Activated CD8-positive, alpha-beta memory T cell treated with anti-CD3 and anti-CD28 coated beads, Interleukin-2, amount 50 U/mL, for 4 hours (primary cell): Measurements from ENCODE around the gene ABI3BP.

Experiments used
- DNase-seq: peaks from one replicate; pipeline ENCODE4 v3.0.0-alpha.2; 2020

Gene ABI3BP

DNA sequence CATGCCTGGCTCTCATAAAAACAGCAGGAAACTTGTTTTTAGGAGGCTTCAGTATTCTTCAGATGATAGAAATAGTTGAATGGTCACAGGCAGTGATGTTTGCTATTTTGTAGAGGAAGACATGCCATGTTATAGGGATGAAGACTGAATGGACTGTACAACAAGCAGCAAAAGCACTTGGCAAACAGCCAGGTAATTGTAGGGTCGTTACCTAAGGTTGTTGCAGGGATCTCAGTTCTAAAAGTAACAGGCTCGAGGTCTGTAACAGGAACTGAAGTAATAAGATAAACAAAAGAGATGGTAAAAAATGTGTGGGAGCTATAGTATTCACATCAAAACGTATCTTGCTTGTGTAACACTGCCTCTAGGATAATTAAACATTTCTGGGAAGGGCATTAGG lies 167.6 kb downstream of the ABI3BP start:
- DNase-seq: no peak

DNA sequence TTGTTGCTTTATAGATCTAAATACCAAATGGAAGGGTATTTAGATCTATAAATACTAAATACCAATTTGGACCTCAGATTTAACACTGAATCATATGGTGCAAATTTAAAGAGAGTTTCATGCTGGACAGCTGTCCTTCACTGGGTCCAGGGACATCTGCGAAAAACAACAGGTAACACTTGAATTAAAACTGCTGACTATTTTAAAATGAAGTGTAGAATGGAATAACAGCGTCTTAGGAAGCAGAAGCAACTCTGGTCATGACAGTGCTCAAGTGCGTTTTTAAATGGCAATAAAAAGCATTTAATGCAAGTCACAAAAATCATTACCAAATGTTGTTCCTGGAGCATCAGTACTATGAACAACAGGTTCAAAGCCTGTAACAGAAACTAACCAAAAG lies 177.6 kb downstream of the ABI3BP start:
- DNase-seq: no peak

DNA sequence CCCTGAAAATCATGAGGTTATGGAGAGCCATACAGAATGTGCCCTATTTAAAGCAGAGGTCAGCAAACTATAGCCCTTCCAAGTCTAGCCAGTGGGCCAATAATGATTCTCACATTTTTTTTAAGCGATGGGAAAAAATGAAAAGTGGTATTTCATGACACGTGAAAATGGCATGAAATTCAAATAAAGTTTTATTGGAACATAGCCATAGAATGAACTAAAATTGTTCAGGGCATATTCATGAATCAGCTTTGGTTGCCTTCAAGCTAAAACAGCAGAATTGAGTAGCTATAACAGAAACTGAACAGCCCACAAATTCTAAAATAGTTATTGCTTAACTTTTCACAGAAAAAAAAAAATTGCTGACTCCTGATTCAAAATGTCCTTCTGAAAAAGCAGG lies 179.4 kb downstream of the ABI3BP start:
- no peak for DNase-seq

DNA sequence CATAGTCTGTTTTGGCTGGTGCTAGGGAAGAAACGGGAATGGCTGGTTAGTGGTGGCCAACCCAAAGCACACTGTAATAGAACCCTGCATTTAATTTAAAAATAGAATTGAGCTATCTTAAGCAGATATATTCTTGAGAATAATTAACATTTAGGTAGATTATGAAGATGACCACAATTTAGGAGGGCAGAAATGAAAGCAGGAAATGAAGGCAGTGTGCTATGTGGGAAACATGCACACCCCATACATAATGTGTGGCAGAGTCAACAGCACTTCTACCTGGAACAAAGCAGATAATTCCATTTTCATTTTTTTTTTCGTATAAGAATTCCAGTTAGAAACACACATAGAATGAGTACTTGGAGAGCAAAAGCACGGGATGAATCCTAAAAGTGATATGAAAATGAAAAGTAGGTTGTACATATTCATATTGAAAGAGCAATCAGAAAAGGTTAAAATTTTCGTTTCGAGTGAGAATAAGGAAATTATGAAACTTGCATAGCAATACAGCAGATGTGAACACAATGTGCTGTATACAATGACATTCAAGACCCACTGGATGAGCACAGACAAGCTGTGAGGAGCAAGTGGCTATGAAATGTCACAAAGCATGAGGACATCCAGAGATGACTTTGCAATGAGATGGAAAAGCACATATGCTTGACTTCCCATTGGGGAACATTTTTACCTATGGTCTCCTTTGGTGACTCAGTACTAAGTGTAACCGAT lies 181.3 kb downstream of the ABI3BP start:
- no peak for DNase-seq

DNA sequence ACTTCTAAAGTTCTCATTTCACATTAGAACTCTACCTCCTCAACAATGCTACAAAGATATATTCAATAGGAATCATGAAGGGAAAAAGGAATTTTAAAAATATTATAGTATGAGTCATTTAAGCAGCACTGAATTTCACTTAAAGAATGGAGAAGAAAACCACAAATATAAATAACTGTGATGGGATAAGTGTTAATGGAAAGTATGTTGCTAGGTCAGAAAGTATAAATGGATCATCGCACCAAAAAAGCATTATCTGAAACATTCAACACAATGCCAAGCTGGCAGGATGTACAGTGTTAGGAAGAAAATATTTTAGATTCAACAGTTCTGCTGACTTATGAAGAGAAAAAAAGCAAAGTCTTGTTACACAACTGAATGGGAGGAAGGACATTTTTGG lies 182.6 kb downstream of the ABI3BP start:
- DNase-seq: no peak

DNA sequence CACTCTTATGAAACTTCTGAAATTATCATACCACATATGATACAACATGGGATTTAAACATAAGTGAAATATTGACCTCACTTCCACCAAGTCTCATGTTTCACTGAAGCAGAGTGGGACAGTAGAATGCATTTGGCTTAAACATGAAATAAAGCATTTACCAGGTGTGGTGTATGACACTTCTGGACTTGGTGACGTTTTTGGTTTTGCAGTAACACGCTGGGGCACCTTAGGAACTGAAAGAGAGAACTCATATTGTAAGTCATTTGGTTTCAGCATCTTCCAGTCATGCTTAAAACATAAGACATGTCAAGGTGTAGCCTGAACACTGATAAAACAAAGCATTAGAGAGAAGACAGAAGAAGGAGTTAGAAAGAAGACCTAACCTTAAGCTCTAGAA lies 188.6 kb downstream of the ABI3BP start:
- DNase-seq: no peak

DNA sequence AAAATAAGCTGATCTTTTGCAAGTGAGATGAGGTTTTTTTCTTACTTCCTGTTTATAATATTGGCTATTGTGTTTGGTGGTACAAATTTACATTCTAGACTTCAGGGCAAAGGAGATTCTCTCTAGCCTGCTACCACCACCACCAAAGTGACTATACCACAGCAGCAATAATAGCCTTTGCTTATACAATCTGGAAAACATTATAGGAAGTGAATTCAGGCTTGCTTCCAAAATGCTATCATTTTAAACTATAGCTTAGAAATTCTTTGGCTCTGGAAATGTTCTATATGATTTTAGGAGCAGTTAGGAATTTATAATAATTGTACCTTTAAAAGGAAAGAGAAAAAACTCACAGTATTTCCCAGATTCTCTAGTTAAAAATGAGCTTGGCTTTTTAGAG lies 189.5 kb downstream of the ABI3BP start:
- no peak for DNase-seq

DNA sequence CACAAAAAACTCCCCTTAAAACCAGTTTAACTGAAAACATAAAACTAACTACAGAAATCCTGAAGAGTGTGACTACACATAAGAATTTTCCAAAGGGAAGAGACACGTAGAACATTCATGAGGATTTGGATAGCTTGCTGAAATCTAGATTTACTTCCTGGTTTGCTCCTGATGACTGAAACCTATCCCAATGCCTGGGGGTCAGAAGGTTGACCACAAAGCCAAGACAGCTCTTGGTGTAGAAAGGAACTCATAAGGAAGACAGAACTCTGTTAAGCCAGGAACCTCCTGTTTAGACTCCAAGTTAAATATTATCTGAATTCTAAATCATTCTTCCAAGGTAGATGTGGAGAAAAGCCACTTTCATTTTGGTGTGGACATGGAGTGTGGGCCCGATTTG lies 191.1 kb downstream of the ABI3BP start:
- no peak for DNase-seq

DNA sequence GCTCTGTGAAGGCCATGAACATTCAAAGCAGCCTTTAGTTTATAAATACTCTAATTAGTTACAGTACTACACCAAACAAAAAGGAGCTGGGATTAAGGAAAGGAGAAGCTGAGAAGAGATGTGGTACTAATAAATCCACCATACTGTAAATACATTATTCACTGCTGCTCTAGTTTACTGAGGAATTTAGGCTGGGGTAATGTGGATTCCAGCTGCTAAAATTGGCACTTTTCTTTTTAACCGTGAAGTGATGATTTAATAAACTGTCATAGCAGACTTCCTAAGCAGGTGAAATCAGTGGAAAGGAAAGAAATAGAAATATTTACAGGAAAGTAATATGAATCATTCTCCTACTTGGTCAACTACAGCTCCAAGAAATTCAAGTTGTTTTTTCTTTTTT lies 195.2 kb downstream of the ABI3BP start:
- DNase-seq: no peak

DNA sequence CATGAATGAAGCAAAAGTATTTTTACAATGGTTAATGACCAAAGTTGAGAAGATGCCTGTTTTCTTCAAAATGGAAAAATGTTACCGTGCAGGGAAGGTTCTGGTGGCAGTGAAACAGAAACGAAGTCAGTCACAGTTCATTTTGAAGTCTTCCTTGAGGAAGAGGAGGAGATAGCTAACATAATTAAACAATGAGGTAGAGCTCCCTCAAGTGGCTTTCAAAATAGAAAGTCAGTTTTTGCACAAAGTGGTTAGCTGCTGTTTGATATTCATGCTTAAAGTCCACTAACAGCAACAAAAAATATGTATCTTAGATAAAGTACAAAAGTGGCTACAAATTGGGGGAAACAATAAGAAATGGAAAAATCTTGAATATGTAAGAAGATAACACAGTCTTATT lies 196.7 kb downstream of the ABI3BP start:
- no peak for DNase-seq

DNA sequence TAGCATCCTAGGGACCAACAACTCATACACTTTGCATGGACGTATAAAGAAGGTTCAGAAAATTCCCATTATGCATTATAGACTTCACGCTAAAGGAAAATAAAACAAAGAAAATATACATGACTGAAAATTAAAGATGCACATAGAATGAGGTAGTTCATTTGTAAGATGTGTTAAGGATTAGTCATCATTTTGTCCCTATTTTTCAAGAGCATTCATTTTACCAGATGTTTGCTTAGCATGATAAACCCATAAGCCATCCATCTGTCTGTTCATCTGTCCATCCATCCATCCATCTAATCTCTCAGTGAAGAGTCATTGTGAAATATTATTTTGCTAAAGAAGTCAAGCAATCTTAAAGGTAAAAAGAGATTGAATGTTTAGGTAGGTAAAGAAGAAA lies 203.6 kb downstream of the ABI3BP start:
- no peak for DNase-seq

DNA sequence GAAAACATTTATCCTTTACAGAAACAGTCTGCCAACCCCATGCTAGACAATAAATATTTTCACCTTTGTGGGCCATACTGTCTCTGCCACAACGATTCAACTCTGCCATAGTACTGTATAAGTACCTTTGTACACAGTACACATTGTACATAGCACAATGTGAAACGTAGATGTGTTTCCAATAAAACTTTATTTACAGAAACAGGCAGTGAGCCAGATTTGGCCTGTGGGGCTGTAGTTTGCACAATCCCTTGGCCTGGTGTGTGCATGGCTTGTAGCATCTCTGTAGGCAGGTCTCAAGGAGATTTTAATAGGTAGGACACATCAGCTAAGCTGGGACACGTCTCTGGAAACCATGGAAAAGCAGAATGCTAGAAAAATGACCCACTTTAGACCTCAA lies 209.6 kb downstream of the ABI3BP start:
- no peak for DNase-seq

DNA sequence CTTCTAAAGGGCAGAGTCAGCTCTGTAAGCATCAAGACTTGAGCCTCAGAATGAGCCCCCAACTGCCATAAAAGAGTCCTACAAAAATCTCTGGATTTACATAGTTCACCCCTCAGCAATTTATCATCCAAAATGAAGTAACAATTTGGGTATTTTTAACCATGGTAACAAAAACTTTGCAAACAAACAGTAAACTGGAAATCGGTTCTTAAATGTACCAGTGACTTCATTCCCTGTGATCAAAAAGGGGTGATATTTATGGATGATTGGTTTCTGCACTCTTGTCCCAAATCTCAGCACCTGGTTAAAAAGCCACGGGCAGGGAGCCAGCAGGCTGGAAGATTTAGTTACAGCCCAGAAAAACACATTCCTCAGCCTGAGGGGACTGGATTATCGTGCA lies 210.3 kb downstream of the ABI3BP start:
- no peak for DNase-seq

DNA sequence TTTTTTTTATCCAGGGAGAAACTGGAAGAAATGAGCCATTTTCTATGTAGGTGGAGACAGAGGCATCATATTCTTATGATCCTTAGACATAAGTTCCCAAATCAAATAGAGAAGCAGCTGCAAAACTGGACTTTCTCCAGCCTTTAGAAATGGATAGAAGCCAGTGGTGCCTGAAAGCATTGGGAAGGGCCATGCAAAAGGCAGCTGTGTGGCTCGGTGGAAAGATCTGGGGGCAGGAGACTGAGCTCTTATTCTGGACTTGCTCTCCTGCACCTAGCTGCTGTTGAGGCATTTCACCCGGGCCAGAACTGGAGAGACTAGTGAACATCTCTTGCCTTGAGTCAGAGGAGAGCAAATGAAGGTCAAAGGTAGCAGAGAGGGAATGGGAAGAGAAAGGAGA lies 210.9 kb downstream of the ABI3BP start:
- DNase-seq: no peak

DNA sequence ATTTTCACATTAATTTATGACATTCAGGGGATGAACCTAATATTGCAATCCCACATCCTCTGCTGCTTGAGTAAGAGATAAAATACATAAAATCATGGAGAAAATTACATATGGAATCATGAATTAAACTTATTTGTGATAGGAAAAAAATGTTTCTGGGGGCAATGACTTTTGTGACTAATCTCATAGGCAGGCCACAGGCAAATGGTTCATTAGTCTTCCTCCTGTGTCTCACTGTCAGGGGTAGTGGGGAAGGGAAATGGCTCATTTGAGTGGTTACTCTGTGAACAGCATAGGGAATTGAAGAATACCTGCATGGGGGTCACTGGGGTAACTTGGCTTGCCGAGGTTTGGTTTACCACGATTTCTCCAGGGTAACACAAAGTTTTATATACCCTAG lies 211.9 kb downstream of the ABI3BP start:
- no peak for DNase-seq

DNA sequence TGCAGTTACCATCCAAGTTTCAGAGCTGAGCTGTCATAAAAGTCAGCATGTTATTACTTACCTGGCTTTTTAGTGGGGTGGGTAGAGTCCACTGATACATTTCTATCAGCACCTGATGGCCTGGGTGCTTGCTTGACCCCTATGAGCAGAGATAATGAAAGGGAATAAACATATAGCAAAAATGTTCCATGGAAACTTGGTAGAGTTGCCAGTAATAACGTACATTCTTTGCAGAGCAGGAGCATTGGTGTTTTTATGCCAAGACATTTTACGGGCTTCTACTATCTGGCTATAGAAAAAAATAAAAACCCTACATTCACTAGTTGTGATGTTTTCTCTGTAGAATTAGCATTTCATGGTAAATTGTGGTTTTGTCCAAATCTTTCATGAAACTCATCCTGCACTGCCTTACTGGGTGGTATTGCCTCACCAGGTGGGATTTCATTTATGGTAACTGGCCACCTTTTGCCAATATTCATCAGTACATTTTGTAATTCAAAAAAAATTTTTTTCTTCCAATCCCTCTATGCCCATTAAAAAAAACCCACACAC lies 213.1 kb downstream of the ABI3BP start:
- no peak for DNase-seq

DNA sequence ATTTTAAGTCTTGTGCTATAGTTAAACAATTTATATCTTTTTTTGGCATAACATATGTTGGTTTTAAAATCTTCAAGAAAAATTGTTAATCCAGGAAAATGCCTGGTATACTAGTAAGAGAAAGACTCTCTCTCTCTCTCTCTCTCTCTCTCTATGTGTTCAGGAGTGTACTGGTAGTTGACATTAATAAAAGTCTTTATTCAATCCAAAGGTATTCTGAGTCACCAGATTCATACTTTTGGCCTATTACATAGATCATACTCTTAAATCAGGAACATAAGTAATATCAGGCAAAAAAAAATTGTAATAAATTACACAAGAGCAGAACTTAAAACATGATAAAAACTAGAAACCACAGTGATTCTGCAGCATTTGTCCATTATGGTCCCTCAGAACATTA lies 213.7 kb downstream of the ABI3BP start:
- no peak for DNase-seq

DNA sequence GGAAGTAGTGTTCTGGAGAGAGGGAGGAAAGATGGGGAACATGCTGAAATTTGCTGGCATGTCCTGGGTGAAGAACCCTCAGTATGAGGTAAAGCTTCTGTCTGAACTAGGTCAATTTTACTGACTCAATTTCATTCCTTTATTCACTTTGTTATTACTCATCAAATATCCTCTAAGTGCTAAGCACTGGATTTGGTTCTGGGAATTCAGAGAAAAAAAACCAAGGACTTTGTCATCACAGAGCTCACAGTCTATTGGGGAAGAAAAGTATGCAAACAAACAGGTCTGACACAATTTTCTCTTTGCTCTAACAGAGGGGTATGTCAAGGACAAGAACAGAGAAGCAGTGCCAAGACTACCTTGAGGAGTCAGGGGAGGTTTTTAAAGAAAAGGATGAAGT lies 215.9 kb downstream of the ABI3BP start:
- no peak for DNase-seq

DNA sequence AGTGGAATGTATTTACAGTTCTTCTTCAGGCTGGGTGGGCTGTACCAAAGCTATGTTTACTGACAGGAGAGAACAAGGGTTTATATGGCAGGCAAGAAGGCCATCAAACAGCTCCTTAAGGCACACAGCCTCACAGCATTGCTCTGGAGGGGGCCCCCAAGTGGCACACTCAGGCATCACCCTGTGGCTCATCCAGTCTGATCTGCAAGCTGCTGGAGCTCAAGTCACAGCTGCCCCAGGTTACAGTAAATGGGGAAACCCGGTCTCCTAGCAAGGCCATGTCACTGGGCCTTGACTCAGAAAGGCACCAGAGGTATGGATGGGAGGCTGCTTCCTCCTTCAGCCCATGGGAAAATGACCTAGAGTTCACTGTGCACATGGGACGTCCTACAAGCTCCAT lies 216.5 kb downstream of the ABI3BP start:
- DNase-seq: no peak

DNA sequence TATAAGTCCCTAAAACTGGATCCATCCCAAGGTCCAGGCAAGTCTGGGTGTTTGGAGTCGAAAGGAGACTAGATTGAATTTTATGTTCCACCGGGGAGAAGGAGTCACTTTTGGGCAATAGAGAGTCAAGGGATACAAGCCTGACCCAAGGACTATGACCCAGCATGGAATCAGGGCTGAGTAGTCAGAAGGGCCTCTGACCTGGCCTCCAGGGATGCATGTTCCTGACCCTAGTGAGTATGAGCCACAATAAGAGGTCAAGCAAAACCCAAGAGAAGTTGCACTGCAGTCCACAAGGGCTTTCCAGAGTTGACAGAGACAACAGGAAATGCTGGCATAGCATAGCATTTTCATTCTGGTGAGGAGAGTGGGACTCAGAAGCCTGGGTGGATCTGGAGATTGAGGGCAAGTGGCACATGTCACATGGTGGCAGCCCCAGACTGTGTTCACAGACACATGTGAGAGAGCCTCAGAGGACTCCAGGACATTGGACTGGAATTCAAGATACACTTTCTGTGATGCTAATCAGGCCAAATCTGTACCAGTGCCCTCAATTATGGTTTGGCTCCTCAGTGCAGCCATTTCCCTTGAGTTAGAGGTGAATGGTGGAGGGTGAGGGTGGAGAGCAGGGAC lies 217.0 kb downstream of the ABI3BP start:
- no peak for DNase-seq

DNA sequence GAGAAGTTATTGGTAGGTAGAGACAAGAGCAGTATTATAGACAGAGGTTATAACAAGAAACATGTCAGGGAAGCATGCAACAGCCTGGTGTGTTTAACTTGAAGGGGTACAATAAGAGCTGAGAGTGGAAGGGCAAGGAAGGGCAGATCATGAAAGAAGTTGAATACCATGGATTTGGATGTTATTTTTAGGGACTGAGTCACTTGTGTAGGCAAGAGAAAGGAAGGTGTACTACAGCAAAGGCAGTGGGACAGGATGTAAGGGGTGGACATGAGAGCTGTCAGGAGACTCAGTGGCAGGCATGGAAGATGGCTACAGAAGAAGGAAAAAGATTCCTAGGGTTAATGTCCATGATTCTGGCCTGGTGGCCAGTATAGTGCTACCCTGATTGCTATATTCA lies 217.6 kb downstream of the ABI3BP start:
- no peak for DNase-seq

DNA sequence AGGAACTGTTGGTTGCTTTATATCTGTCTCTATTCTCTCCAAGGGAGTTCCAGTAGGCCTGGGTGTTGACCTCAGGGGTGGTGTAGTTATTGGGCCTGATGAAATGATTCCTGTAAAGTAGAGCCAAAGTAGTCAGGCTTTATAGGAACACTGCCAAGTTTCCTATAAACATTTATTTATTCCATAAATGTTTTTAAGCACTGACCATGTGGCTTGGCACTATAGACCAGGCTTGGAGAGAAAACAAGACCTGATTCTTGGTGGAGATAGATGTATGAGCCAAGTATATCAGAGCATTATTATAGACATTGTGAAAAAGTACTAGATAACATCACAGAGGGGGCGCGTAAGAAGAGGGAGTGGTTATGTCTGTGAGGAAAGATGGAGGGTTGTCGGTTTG lies 218.0 kb downstream of the ABI3BP start:
- DNase-seq: no peak

DNA sequence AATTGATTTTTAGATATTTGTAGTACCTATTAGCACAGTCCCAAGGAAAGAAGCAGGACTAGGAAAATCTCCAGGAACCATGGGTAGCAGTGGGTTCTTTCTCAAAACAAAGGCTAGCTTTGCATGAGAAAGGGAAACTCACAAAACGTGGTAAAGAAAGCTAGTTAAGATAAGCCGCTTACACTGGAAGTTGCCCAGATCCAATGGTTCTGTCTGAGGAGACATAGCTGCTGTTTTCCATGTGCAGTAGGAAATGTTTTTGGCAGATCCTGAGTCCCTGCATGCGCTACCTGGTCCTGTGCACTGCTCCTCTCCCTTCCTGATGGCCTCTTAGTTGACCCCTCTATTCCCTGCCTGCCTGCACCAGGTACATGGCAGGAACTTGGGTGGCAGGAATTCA lies 223.5 kb downstream of the ABI3BP start:
- no peak for DNase-seq

DNA sequence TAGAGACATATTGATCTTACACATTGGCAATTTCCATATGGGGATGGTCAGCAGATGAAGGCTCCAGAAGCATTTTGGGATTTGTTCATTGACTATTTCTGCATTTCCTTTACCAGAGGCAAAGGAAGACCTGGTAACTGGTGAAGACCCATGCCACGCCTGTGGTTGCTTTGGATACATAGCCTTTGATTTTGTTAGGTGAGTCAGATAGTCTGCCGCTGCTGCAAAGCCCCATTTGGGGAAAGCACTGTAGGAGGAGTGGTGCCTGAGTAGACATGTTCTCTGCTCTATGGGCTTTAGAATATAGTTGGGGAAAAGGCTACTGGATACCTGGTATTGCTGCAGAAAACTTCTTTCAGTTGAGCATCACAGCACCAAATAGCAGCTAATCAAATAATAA lies 227.2 kb downstream of the ABI3BP start:
- no peak for DNase-seq

DNA sequence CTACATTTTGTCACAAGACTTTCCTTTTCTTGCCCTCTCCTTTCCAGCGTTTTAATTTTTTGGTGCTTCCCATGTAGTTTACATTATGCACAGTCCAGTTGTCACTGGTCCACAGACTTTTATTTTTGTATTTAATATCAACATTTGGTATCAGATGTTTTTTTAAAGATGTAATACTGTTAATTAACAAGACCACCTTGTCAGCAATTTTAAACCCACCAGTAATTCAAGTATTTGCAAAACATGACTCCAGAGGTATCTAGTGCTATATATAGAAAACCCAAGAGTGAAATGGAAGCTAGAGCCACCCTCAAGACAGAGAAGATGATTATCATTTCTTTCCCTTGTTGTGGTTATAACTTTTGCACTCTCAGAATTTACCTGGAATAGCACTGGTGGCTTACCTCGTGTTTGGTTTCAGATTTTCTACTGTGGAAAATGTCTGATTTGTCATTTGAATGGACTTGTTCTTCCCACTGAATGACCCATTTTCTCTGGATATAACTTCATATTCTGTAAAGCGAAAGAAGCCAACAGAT lies 227.7 kb downstream of the ABI3BP start:
- no peak for DNase-seq
